H1 (cell line): ENCODE results near the gene BARX2. TPM values are rescaled to one million over a fixed set of nuclear protein-coding genes. Genes with fewer than 3 reads are reported as not detected.
A peak's percentile ranks its signal among the peaks of the same experiment; 100 is the strongest.

Experiments used
- CTCF ChIA-PET: fragments of 300-600 bp; sonication (Branson Sonifier 250); formaldehyde crosslinking; loops from one replicate; lab custom pipeline; 2021; ENCODE audit not compliant: partially characterized antibody; lab: Charles Lee
- POLR2A ChIA-PET: fragments of 300-600 bp; sonication (Branson Sonifier 250); formaldehyde crosslinking; loops from one replicate; lab custom pipeline; 2021; ENCODE audit warnings: inconsistent platforms; ENCODE audit not compliant: partially characterized antibody; lab: Charles Lee
- DNase-seq, 2 experiments: peaks; one replicate each; pipeline versions ENCODE4 v3.0.0 to v3.0.0-alpha.2; 2010 to 2022; ENCODE audit warnings: low spot score in 2 of 2, low read depth in 1 of 2, mixed read lengths in 1 of 2
- FAIRE-seq: peaks from 2 replicates; lab custom pipeline; 2011; peaks lifted over from hg19 to GRCh38; lab: Jason Lieb, UNC
- H2AFZ ChIP-seq: 2 replicates; pipeline ENCODE4 v1.8.1; 2012; ENCODE audit warnings: low read length, inconsistent platforms
- H2AK5ac ChIP-seq: 2 replicates; pipeline ENCODE4 v1.6.1; 2013; ENCODE audit warnings: low read depth, low read length
- H2BK120ac ChIP-seq: replicated peaks from 2 replicates; pipeline ENCODE3; 2013; ENCODE audit warnings: low read depth, low read length, inconsistent platforms
- H2BK12ac ChIP-seq: 2 replicates; pipeline ENCODE4 v1.6.1; 2013; ENCODE audit warnings: low read depth, low read length
- H2BK15ac ChIP-seq: 2 replicates; pipeline ENCODE4 v1.6.1; 2013; ENCODE audit warnings: low read length
- H2BK20ac ChIP-seq: 2 replicates; pipeline ENCODE4 v1.6.1; 2013; ENCODE audit warnings: low read length
- H2BK5ac ChIP-seq: 2 replicates; pipeline ENCODE4 v1.6.1; 2013; ENCODE audit warnings: low read depth, low read length
- H3K14ac ChIP-seq: 2 replicates; pipeline ENCODE4 v1.6.1; 2013; ENCODE audit warnings: inconsistent platforms; ENCODE audit not compliant: insufficient read length
- H3K18ac ChIP-seq: 2 replicates; pipeline ENCODE4 v1.6.1; 2013; ENCODE audit warnings: low read length; ENCODE audit errors: extremely low read depth
- H3K23ac ChIP-seq: 2 replicates; pipeline ENCODE4 v1.6.1; 2013; ENCODE audit warnings: inconsistent platforms; ENCODE audit not compliant: insufficient read length
- H3K23me2 ChIP-seq: 2 replicates; pipeline ENCODE4 v1.6.1; 2013; ENCODE audit warnings: low read depth, low read length
- H3K27ac ChIP-seq: 2 replicates; pipeline ENCODE4 v1.6.1; 2011; ENCODE audit warnings: low read depth, low read length, inconsistent platforms
- H3K27me3 ChIP-seq, 4 experiments: replicated peaks in 1 of 4; 1 replicate in 1 of 4; 2 replicates in 3 of 4; pipeline versions ENCODE4 v1.6.1 to v1.8.1; 2011 to 2013; ENCODE audit warnings: low read length in 3 of 4, mild to moderate bottlenecking in 3 of 4, inconsistent platforms in 2 of 4, mixed read lengths in 2 of 4, moderate library complexity in 1 of 4; ENCODE audit not compliant: control insufficient read depth in 3 of 4, insufficient read depth in 3 of 4; ENCODE audit errors: extremely low read depth in 1 of 4
- H3K36me3 ChIP-seq, 4 experiments: 2 replicates each; pipeline versions ENCODE4 v1.6.1 to v1.8.1; 2011 to 2013; ENCODE audit warnings: mild to moderate bottlenecking in 4 of 4, low read length in 3 of 4, moderate library complexity in 2 of 4, control low read depth in 1 of 4, inconsistent platforms in 1 of 4; ENCODE audit not compliant: insufficient read depth in 4 of 4, control insufficient read depth in 2 of 4
- H3K4ac ChIP-seq: replicated peaks from 2 replicates; pipeline ENCODE3; 2013; ENCODE audit warnings: low read length, low read depth, mixed read lengths, inconsistent platforms; ENCODE audit not compliant: insufficient read length
- H3K4me1 ChIP-seq, 4 experiments: replicated peaks in 1 of 4; 1 replicate in 1 of 4; 2 replicates in 3 of 4; pipeline versions ENCODE4 v1.6.1 to v1.8.1; 2011 to 2013; ENCODE audit warnings: low read length in 3 of 4, inconsistent platforms in 2 of 4, mixed read lengths in 1 of 4; ENCODE audit not compliant: insufficient read depth in 4 of 4, control insufficient read depth in 3 of 4
- H3K4me2 ChIP-seq, 2 experiments: 2 replicates each; pipeline versions ENCODE4 v1.6.1 to v1.8.1; 2011 to 2013; ENCODE audit warnings: low read depth in 2 of 2, low read length in 2 of 2, control low read depth in 1 of 2, inconsistent platforms in 1 of 2, mild to moderate bottlenecking in 1 of 2; ENCODE audit not compliant: insufficient read depth in 1 of 2
- H3K4me3 ChIP-seq, 4 experiments: fragments of 200-600, 300-600 bp in 1 of 4; sonication (generic), shearing (Covaris generic), sonication (Bioruptor Twin) in 1 of 4; 2 replicates each; pipeline versions ENCODE4 v1.5.1 to v1.8.1; 2011 to 2016; ENCODE audit warnings: low read length in 4 of 4, low read depth in 3 of 4, control low read depth in 2 of 4, inconsistent platforms in 2 of 4, mild to moderate bottlenecking in 2 of 4, mixed read lengths in 1 of 4, moderate library complexity in 1 of 4; ENCODE audit not compliant: insufficient read depth in 2 of 4; ENCODE audit errors: extremely low read depth in 1 of 4
- H3K56ac ChIP-seq: replicated peaks from 2 replicates; pipeline ENCODE3; 2013; ENCODE audit warnings: low read depth, mild to moderate bottlenecking, mixed read lengths, low read length, inconsistent platforms; ENCODE audit not compliant: insufficient read length
- H3K79me1 ChIP-seq: 2 replicates; pipeline ENCODE4 v1.6.1; 2013; ENCODE audit warnings: low read depth, low read length, control low read depth
- H3K79me2 ChIP-seq, 2 experiments: 2 replicates each; pipeline versions ENCODE4 v1.6.1 to v1.8.1; 2012 to 2013; ENCODE audit warnings: low read length in 2 of 2, mild to moderate bottlenecking in 2 of 2, inconsistent platforms in 1 of 2; ENCODE audit not compliant: insufficient read depth in 2 of 2, control insufficient read depth in 1 of 2
- H3K9ac ChIP-seq, 4 experiments: replicated peaks in 1 of 4; 1 replicate in 1 of 4; 2 replicates in 3 of 4; pipeline versions ENCODE4 v1.6.1 to v1.8.1; 2011 to 2013; ENCODE audit warnings: low read depth in 3 of 4, low read length in 3 of 4, control low read depth in 2 of 4, mild to moderate bottlenecking in 2 of 4, moderate library complexity in 2 of 4, inconsistent platforms in 1 of 4; ENCODE audit errors: extremely low read depth in 1 of 4
- H3K9me3 ChIP-seq, 2 experiments: 2 replicates each; pipeline versions ENCODE4 v1.6.1 to v1.8.1; 2012 to 2013; ENCODE audit warnings: mild to moderate bottlenecking in 2 of 2, moderate library complexity in 2 of 2, control low read depth in 1 of 2, inconsistent platforms in 1 of 2, low read depth in 1 of 2, low read length in 1 of 2, mixed read lengths in 1 of 2; ENCODE audit not compliant: insufficient read depth in 2 of 2
- H4K20me1 ChIP-seq, 2 experiments: replicated peaks in 1 of 2; 2 replicates each; pipeline versions ENCODE3 to v1.8.1; 2011 to 2013; ENCODE audit warnings: inconsistent platforms in 2 of 2, low read length in 2 of 2, mild to moderate bottlenecking in 1 of 2; ENCODE audit not compliant: insufficient read depth in 2 of 2, control insufficient read depth in 1 of 2
- H4K5ac ChIP-seq: 2 replicates; pipeline ENCODE4 v1.6.1; 2013; ENCODE audit warnings: low read length, low read depth, mixed read lengths, inconsistent platforms; ENCODE audit not compliant: insufficient read length
- H4K8ac ChIP-seq: 2 replicates; pipeline ENCODE4 v1.8.0; 2013; ENCODE audit warnings: mild to moderate bottlenecking, moderate library complexity, low read length, inconsistent platforms; ENCODE audit not compliant: insufficient read depth; ENCODE audit errors: extremely low read depth
- H4K91ac ChIP-seq: replicated peaks from 2 replicates; pipeline ENCODE3; 2013; ENCODE audit warnings: low read length, mixed read lengths, inconsistent platforms; ENCODE audit not compliant: insufficient read length
- EP300 ChIP-seq, 2 experiments: IDR thresholded peaks; 1 replicate in 1 of 2; 2 replicates in 1 of 2; pipeline ENCODE4 v1.6.1; 2011 to 2012; ENCODE audit warnings: low read depth in 2 of 2, low read length in 2 of 2, mild to moderate bottlenecking in 2 of 2, borderline replicate concordance in 1 of 2, inconsistent platforms in 1 of 2, moderate library complexity in 1 of 2
- JUND ChIP-seq: IDR thresholded peaks from 2 replicates; pipeline ENCODE4 v1.6.1; 2011; ENCODE audit warnings: mild to moderate bottlenecking, improper control_type of control experiment, low read length
- NANOG ChIP-seq: IDR thresholded peaks from 2 replicates; pipeline ENCODE4 v1.6.1; 2011; ENCODE audit warnings: low read length, low read depth, mild to moderate bottlenecking, inconsistent platforms; ENCODE audit not compliant: insufficient read depth, poor library complexity, severe bottlenecking
- RFX5 ChIP-seq: IDR thresholded peaks from 2 replicates; pipeline ENCODE4 v1.6.1; 2011; ENCODE audit warnings: low read depth, low read length, improper control_type of control experiment, borderline replicate concordance
- RXRA ChIP-seq: IDR thresholded peaks from 2 replicates; pipeline ENCODE4 v1.6.1; 2011; ENCODE audit warnings: low read depth, mild to moderate bottlenecking, low read length, moderate library complexity; ENCODE audit not compliant: insufficient read depth
- WGBS, 2 experiments: shearing (Covaris generic) in 1 of 2; methylation state at CpG; one replicate each; pipeline versions ENCODE4 v1.1.6 to v1.1.7; 2013 to 2015; ENCODE audit warnings: low lambda C conversion rate in 2 of 2, mixed read lengths in 2 of 2, inconsistent platforms in 1 of 2, low coverage in 1 of 2, missing lambda C conversion rate in 1 of 2; ENCODE audit not compliant: insufficient replicate concordance in 2 of 2, insufficient coverage in 1 of 2, insufficient read length in 1 of 2; ENCODE audit errors: extremely low coverage in 1 of 2, missing lambda C conversion rate in 1 of 2; 5-methylcytosine and 5-hydroxymethylcytosine counted together
- polyA plus RNA-seq, 7 experiments: library from polyadenylated mRNA; depleted of rRNA in 3 of 7; stranded (reverse) in 5 of 7; unstranded in 2 of 7; fragments of >200 nt in 5 of 7; fragments of 200-250 nt in 2 of 7; gene quantifications; 1 replicate in 5 of 7; 2 replicates in 1 of 7; 4 replicates in 1 of 7; pipeline versions ENCODE4 v1.2.1 to v1.2.3, GENCODE V29; 2011 to 2013; ENCODE audit warnings: missing spikeins in 2 of 7, mixed read lengths in 2 of 7
- total RNA-seq: library from RNA; stranded (reverse); fragmentation: NEBNext Ultra II Directional; extraction: Animal tissue kit (Norgen Biotek cat#: 25700); gene quantifications from 2 replicates; pipeline ENCODE4 v1.2.1, GENCODE V29; 2021

Gene BARX2
- total and polyA plus RNA-seq, 2 of the 8 experiments (the other 6 are each of a cell fraction or from before 2014, with no cell fraction given), result not detected

DNA sequence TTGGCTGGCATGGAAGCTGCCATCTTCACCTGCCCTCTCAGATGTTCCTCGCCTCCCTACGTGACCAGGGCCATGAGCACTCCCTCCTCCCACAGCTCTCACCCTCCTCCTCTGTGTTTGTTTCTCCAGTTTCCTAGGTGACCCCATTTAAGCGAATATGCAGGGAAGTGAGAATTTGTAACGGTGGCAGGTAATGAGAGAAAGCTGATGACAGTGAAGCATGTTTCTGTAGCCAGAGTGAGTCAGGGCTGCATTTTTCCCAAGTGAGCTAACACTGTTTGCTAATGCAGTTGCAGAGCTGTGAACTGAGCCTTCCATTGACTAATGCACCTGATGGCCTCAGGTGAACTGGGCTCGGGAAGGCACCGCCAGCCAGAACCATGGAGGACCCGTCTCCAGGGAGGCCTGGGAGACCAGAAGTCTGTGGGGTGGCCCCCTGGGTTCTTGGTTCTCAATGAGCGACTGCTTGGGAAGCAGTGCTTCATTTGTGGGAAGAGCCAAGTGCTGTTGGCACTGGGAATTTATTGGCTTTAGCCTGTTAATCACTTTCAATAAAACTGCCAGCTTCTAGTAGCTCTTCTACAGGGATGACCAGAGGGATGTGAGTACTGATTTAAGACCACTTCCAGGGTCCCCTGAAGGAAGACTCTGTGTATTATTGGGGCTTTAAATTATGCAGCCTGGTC is 64.5 kb downstream of the BARX2 start:
- H3K9ac ChIP-seq, result no peak overlapping the region
- H3K23ac ChIP-seq, result no peak overlapping the region
- no peaks in the 10 kb centered on the region for H3K9me3 ChIP-seq
- no peak overlapping the region for H3K4ac ChIP-seq
- H2AK5ac ChIP-seq, result no peak overlapping the region
- H3K79me2 ChIP-seq, result no peaks in the 10 kb centered on the region
- H3K79me1 ChIP-seq, result no peaks in the 10 kb centered on the region
- no peak overlapping the region; the same call in 1 of the 2 replicates for H2BK12ac ChIP-seq
- 77% methylated on average over 8 of the region's 8 CpGs; no CpG with 5 or more reads in 1 of the 2 experiments for WGBS, 2 experiments
- H3K36me3 ChIP-seq, result no peaks in the 10 kb centered on the region
- ChIA-PET CTCF (interaction anchor here (1.3 kb wide), 1 partner anchor 255 kb away, joined by 4 read pairs; no protein-coding TSS in a partner anchor), POLR2A (no interaction called here)
- no peak overlapping the region for H3K56ac ChIP-seq
- TF ChIP-seq RXRA (no peak), JUND (peak; percentile 55; the same call in 1 of the 2 replicates), NANOG (no peak), RFX5 (no peak), EP300 (IDR thresholded peaks at IDR 0.05; ENCODE audit: borderline replicate concordance in 1 of 2, low read depth in 2 of 2, low read length in 2 of 2) (0 out of 3 replicates have a peak, but pooled peaks of 1 of the 2 experiments have one; percentile 9)
- H2AFZ ChIP-seq, result peak overlapping the region; percentile 59; the same call in 1 of the 2 replicates
- FAIRE-seq (no peak), DNase-seq (peak in 1 of 2 experiments; percentile 39)
- no peaks in the 10 kb centered on the region for H3K4me1 ChIP-seq
- H3K14ac ChIP-seq, result no peak overlapping the region
- H4K8ac ChIP-seq, result no peak overlapping the region; the same call in 1 of the 2 replicates
- H3K18ac ChIP-seq, result no peak overlapping the region
- no peak overlapping the region for H2BK15ac ChIP-seq
- no peak overlapping the region for H3K4me3 ChIP-seq
- no peak overlapping the region for H3K4me2 ChIP-seq
- no peak overlapping the region for H2BK20ac ChIP-seq
- H3K27me3 ChIP-seq, result no peaks in the 10 kb centered on the region
- no peak overlapping the region for H2BK120ac ChIP-seq
- no peak overlapping the region for H2BK5ac ChIP-seq
- no peak overlapping the region for H3K27ac ChIP-seq
- H4K20me1 ChIP-seq, result no peaks in the 10 kb centered on the region
- no peaks in the 10 kb centered on the region for H3K23me2 ChIP-seq
- no peak overlapping the region for H4K91ac ChIP-seq
- H4K5ac ChIP-seq, result no peak overlapping the region
